Loucy (cell line): ENCODE results near the gene VPS8.

Source experiments
- H2AFZ ChIP-seq: fragments of 200-600 bp; sonication (generic); 2 replicates; pipeline ENCODE4 v1.6.0; 2016; ENCODE audit warnings: antibody characterized with exemption, mild to moderate bottlenecking, low read length, moderate library complexity
- H3F3A ChIP-seq: fragments of 200-600 bp; 2 replicates; pipeline ENCODE4 v1.6.0; 2016; ENCODE audit warnings: antibody characterized with exemption, low read depth, mild to moderate bottlenecking
- H3K27me3 ChIP-seq: fragments of 200-600 bp; sonication (generic); 2 replicates; pipeline ENCODE4 v1.6.1; 2014; ENCODE audit warnings: low read length, mild to moderate bottlenecking; ENCODE audit not compliant: insufficient read depth, poor library complexity, severe bottlenecking
- H3K36me3 ChIP-seq: fragments of 200-600 bp; sonication (generic); 2 replicates; pipeline ENCODE4 v1.6.1; 2016; ENCODE audit warnings: low read length; ENCODE audit not compliant: insufficient read depth
- H3K4me1 ChIP-seq: fragments of 200-600 bp; sonication (generic); 2 replicates; pipeline ENCODE4 v1.5.1; 2014; ENCODE audit warnings: low read length, mild to moderate bottlenecking; ENCODE audit not compliant: insufficient read depth, poor library complexity, severe bottlenecking
- H3K4me2 ChIP-seq: fragments of 200-600 bp; sonication (generic); 2 replicates; pipeline ENCODE4 v1.6.0; 2014; ENCODE audit warnings: antibody characterized with exemption, low read length, low read depth, mild to moderate bottlenecking; ENCODE audit not compliant: poor library complexity, severe bottlenecking
- H3K4me3 ChIP-seq: fragments of 200-600 bp; sonication (generic); 2 replicates; pipeline ENCODE4 v1.5.1; 2014; ENCODE audit warnings: low read length, mild to moderate bottlenecking, mixed read lengths; ENCODE audit not compliant: poor library complexity, severe bottlenecking
- H3K79me2 ChIP-seq: fragments of 200-600 bp; sonication (generic); 2 replicates; pipeline ENCODE4 v1.6.1; 2014; ENCODE audit warnings: low read length; ENCODE audit not compliant: insufficient read depth
- H3K9ac ChIP-seq: fragments of 200-600 bp; sonication (generic); 2 replicates; pipeline ENCODE4 v1.6.0; 2014; ENCODE audit warnings: mild to moderate bottlenecking, low read depth, low read length, moderate library complexity; ENCODE audit not compliant: poor library complexity, severe bottlenecking
- H3K9me2 ChIP-seq: fragments of 200-600 bp; sonication (generic); replicated peaks from 2 replicates; pipeline ENCODE4 v1.6.1; 2016; ENCODE audit warnings: low read depth, low read length, mixed read lengths
- H3K9me3 ChIP-seq: fragments of 200-600 bp; sonication (generic); 2 replicates; pipeline ENCODE4 v1.6.1; 2014; ENCODE audit warnings: mild to moderate bottlenecking, antibody characterized with exemption, low read length, low read depth; ENCODE audit not compliant: insufficient read depth
- H4K20me1 ChIP-seq: fragments of 200-600 bp; sonication (generic); 2 replicates; pipeline ENCODE4 v1.6.0; 2014; ENCODE audit warnings: antibody characterized with exemption, low read length, mild to moderate bottlenecking; ENCODE audit not compliant: insufficient read depth, poor library complexity, severe bottlenecking
- EZH2phosphoT487 ChIP-seq: fragments of 200-600 bp; IDR thresholded peaks from 2 replicates; pipeline ENCODE4 v1.6.1; 2018; ENCODE audit warnings: antibody characterized with exemption, mild to moderate bottlenecking, moderate library complexity, borderline replicate concordance
- TF ChIP-seq, protein P1 (sequence below): fragments of 200-600 bp; sonication (generic); conservative IDR thresholded peaks from 2 replicates; pipeline ENCODE4 v1.5.1; 2014; ENCODE audit warnings: mild to moderate bottlenecking, antibody characterized with exemption, low read length

Gene VPS8

DNA sequence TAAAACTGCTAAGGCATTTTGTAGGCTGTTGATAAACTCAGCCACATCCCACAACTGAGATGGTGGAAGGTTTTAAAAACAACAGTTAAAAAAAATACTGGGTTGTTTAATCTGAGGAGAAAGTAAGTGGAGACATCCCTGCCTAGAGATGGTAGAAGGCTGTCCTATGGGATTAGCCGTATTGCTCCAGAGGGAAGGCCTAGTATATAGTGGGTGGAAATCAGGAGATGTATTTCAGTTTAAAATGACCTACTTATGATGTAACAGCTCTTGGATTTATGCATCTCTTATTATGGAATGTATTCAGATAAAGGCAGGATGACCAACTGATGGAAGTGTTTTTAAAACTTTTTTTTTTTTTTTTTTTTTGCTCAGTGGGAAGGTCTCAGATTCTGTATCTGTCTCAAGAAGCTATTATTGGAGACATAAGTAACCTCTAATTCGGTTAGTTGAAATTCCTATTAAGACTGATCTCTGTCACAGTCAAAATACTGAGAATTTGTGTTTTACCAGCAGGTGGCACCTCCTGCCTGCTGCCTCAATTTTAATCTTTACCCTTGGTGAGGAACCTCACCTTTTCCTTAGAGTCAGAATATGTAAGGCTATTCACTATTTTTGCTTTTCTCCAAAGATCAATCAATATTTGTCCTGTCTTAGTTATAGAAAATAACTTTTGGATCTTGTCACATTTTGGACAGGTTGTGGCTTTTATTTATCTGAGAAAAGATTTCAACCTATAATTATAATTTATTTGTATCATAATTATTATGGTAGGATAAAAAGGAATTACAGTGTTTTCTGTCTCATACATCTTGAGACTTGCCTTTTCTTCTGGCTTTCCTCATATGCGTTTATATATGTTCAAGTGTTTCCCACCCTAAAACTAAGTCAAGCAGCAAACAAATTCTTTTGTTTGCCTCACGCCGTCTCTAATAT, 63.0 kb downstream of the VPS8 start:
- no peaks in the 10 kb centered on the region for H4K20me1 ChIP-seq
- no peaks in the 10 kb centered on the region for H3K9me3 ChIP-seq
- no peak overlapping the region for H3K4me3 ChIP-seq
- H3F3A ChIP-seq, result no peaks in the 10 kb centered on the region
- no peaks in the 10 kb centered on the region for H3K27me3 ChIP-seq
- no peak overlapping the region for H3K9ac ChIP-seq
- H3K36me3 ChIP-seq, result peaks cover 20% of the 10 kb centered on the region; the same call in 1 of the 2 replicates
- H3K4me1 ChIP-seq, result peaks cover 8% of the 10 kb centered on the region
- H3K4me2 ChIP-seq, result no peak overlapping the region
- TF ChIP-seq EZH2phosphoT487, result no peak
- TF ChIP-seq, protein P1, sequence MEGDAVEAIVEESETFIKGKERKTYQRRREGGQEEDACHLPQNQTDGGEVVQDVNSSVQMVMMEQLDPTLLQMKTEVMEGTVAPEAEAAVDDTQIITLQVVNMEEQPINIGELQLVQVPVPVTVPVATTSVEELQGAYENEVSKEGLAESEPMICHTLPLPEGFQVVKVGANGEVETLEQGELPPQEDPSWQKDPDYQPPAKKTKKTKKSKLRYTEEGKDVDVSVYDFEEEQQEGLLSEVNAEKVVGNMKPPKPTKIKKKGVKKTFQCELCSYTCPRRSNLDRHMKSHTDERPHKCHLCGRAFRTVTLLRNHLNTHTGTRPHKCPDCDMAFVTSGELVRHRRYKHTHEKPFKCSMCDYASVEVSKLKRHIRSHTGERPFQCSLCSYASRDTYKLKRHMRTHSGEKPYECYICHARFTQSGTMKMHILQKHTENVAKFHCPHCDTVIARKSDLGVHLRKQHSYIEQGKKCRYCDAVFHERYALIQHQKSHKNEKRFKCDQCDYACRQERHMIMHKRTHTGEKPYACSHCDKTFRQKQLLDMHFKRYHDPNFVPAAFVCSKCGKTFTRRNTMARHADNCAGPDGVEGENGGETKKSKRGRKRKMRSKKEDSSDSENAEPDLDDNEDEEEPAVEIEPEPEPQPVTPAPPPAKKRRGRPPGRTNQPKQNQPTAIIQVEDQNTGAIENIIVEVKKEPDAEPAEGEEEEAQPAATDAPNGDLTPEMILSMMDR, result peak; percentile 78
- H2AFZ ChIP-seq, result no peak overlapping the region
- no peaks in the 10 kb centered on the region for H3K79me2 ChIP-seq
- H3K9me2 ChIP-seq, result no peaks in the 10 kb centered on the region

DNA sequence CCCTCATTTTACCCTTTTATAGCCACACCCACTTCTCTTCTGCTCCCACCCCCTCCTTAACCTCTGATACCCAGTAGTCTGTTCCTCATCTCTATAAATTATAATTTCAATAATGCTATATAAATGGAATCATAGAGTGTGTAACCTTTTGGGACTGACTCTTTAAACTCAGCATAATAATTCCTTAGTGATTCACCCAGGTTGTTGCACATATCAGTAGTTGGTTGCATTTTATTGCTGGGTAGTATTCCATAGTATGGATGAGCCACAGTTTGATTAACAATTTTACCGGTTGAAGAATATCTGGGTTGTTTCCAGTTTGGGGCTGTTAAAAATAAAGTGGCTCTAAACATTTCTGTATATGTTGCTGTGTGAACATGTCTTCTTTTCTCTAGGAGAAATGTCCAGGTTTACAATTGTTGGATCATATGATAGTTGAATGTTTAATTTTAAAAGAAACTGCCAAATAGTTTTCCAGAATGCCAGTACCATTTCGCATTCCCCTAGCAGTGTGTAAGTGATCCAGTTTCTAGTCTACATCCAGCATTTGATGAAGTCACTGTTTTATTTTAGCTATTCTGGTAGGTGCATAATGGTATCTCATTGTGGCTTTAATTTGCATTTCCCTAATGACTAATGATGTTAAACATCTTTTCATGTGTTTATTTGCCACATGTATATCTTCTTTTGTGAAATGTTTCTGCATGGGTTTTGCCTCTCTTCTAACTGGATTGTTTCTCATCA, 68.5 kb downstream of the VPS8 start:
- H3K27me3 ChIP-seq, result no peaks in the 10 kb centered on the region
- no peaks in the 10 kb centered on the region for H3K79me2 ChIP-seq
- no peak for TF ChIP-seq EZH2phosphoT487
- TF ChIP-seq, protein P1, result no peak
- H3K9me3 ChIP-seq, result no peaks in the 10 kb centered on the region
- no peak overlapping the region for H3K4me3 ChIP-seq
- H3F3A ChIP-seq, result no peaks in the 10 kb centered on the region
- H3K4me1 ChIP-seq, result no peaks in the 10 kb centered on the region
- H2AFZ ChIP-seq, result no peak overlapping the region
- H3K9ac ChIP-seq, result no peak overlapping the region
- H3K9me2 ChIP-seq, result no peaks in the 10 kb centered on the region
- H3K36me3 ChIP-seq, result peaks cover 18% of the 10 kb centered on the region; the same call in 1 of the 2 replicates
- H3K4me2 ChIP-seq, result no peak overlapping the region
- H4K20me1 ChIP-seq, result no peaks in the 10 kb centered on the region

DNA sequence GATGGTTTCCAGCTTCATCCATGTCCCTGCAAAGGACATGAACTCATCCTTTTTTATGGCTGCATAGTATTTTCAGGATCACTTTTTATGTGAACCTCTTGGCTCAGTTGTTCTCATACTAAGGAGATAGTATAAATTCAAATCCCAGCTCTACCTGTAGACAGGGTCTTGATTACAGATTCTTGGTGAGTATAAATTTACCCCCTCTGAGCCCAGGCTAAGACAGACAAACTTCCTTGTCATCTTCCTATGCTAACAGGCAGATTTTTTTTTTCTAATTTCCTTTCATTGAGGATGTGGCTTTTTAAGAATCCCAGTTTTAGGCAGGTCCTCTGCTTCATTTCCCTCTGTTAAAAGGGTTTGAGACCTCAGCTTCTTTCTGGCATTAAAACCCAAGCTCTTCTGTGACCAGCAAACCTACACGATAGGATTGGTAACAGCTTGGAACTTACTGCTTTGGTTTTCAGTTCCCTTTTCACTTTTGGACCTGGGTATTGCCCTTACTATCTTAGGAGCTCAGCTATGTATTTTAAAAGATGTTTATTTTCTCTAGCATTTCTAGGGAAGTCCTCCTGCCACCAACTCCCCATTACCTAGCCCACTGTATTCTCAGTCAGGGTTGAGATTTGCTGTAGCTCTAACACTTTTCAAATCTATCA, 72.5 kb downstream of the VPS8 start:
- TF ChIP-seq, protein P1, result no peak
- TF ChIP-seq EZH2phosphoT487, result no peak
- no peaks in the 10 kb centered on the region for H3K9me3 ChIP-seq
- no peaks in the 10 kb centered on the region for H3K4me1 ChIP-seq
- H3K9me2 ChIP-seq, result no peaks in the 10 kb centered on the region
- H3F3A ChIP-seq, result no peaks in the 10 kb centered on the region
- H3K9ac ChIP-seq, result no peak overlapping the region
- H3K4me2 ChIP-seq, result no peak overlapping the region
- no peaks in the 10 kb centered on the region for H3K79me2 ChIP-seq
- H2AFZ ChIP-seq, result no peak overlapping the region
- H4K20me1 ChIP-seq, result no peaks in the 10 kb centered on the region
- H3K27me3 ChIP-seq, result no peaks in the 10 kb centered on the region
- no peak overlapping the region for H3K4me3 ChIP-seq
- peaks cover 22% of the 10 kb centered on the region; the same call in 1 of the 2 replicates for H3K36me3 ChIP-seq
